Liver (tissue), 9 donors: ENCODE data around the gene FILIP1. TPM values are rescaled to one million over a fixed set of nuclear protein-coding genes. Genes with fewer than 3 reads are reported as not detected.

ENCODE experiments used
- DNase-seq: peaks from one replicate; pipeline ENCODE4 v3.0.0-alpha.2; 2017; ENCODE audit warnings: low spot score
- H3K27ac ChIP-seq, 2 donors: one replicate each; pipeline ENCODE4 v1.7.0; 2013; ENCODE audit warnings: inconsistent platforms in 2 of 2, low read length in 2 of 2, control low read depth in 1 of 2, low read depth in 1 of 2, mild to moderate bottlenecking in 1 of 2
- H3K27me3 ChIP-seq, 4 donors: one replicate each; pipeline versions ENCODE4 v1.6.1 to v1.7.0; 2013; ENCODE audit warnings: low read length in 3 of 4, inconsistent platforms in 1 of 4, mild to moderate bottlenecking in 1 of 4, moderate library complexity in 1 of 4; ENCODE audit not compliant: control insufficient read depth in 4 of 4, insufficient read depth in 4 of 4
- H3K36me3 ChIP-seq, 4 donors: one replicate each; pipeline versions ENCODE4 v1.6.1 to v1.7.0; 2013; ENCODE audit warnings: low read length in 3 of 4, mild to moderate bottlenecking in 3 of 4, low read depth in 1 of 4, moderate library complexity in 1 of 4; ENCODE audit not compliant: control insufficient read depth in 4 of 4, insufficient read depth in 3 of 4
- H3K4me1 ChIP-seq, 4 donors: one replicate each; pipeline versions ENCODE4 v1.6.1 to v1.7.0; 2013; ENCODE audit warnings: low read length in 3 of 4, mild to moderate bottlenecking in 3 of 4, moderate library complexity in 1 of 4; ENCODE audit not compliant: control insufficient read depth in 4 of 4, insufficient read depth in 4 of 4
- H3K4me3 ChIP-seq, 3 donors: one replicate each; pipeline versions ENCODE4 v1.6.1 to v1.7.0; 2013; ENCODE audit warnings: low read length in 3 of 3, control low read depth in 1 of 3, low read depth in 1 of 3, mild to moderate bottlenecking in 1 of 3
- H3K9ac ChIP-seq, 2 donors: one replicate each; pipeline ENCODE4 v1.7.0; 2013; ENCODE audit warnings: low read length in 2 of 2, mild to moderate bottlenecking in 2 of 2, moderate library complexity in 2 of 2, control low read depth in 1 of 2, low read depth in 1 of 2
- H3K9me3 ChIP-seq, 4 donors: one replicate each; pipeline versions ENCODE4 v1.6.1 to v1.7.0; 2013; ENCODE audit warnings: low read length in 3 of 4; ENCODE audit not compliant: control insufficient read depth in 4 of 4
- EGR1 ChIP-seq, 2 donors: IDR thresholded peaks; 2 replicates each; pipeline ENCODE4 v1.6.1; 2016 to 2018; ENCODE audit warnings: antibody characterized with exemption in 2 of 2, low read depth in 2 of 2
- FOXA1 ChIP-seq: IDR thresholded peaks from 2 replicates; pipeline ENCODE4 v1.6.1; 2016; ENCODE audit warnings: antibody characterized with exemption
- FOXA2 ChIP-seq: IDR thresholded peaks from 2 replicates; pipeline ENCODE4 v1.6.1; 2016; ENCODE audit warnings: antibody characterized with exemption
- GABPA ChIP-seq, 2 donors: IDR thresholded peaks in 1 of 2; conservative IDR thresholded peaks in 1 of 2; 2 replicates each; pipeline ENCODE4 v1.6.1; 2016; ENCODE audit warnings: antibody characterized with exemption in 2 of 2, mild to moderate bottlenecking in 1 of 2, moderate library complexity in 1 of 2
- HNF4A ChIP-seq, 2 donors: conservative IDR thresholded peaks; 2 replicates each; pipeline ENCODE4 v1.6.1; 2016; ENCODE audit warnings: antibody characterized with exemption in 2 of 2, mild to moderate bottlenecking in 2 of 2
- HNF4G ChIP-seq: IDR thresholded peaks from 2 replicates; pipeline ENCODE4 v1.6.1; 2016; ENCODE audit warnings: antibody characterized with exemption
- JUND ChIP-seq, 2 donors: IDR thresholded peaks; 2 replicates each; pipeline ENCODE4 v1.6.1; 2016; ENCODE audit warnings: antibody characterized with exemption in 2 of 2
- NR2F2 ChIP-seq: IDR thresholded peaks from 2 replicates; pipeline ENCODE4 v1.6.1; 2016; ENCODE audit warnings: antibody characterized with exemption
- RAD21 ChIP-seq, 2 donors: IDR thresholded peaks; 2 replicates each; pipeline ENCODE4 v1.6.1; 2016; ENCODE audit warnings: antibody characterized with exemption in 2 of 2, mild to moderate bottlenecking in 2 of 2
- RXRA ChIP-seq, 2 donors: IDR thresholded peaks; 2 replicates each; pipeline ENCODE4 v1.6.1; 2017 to 2018; ENCODE audit warnings: antibody characterized with exemption in 2 of 2, mild to moderate bottlenecking in 1 of 2
- SP1 ChIP-seq: IDR thresholded peaks from 2 replicates; pipeline ENCODE4 v1.6.1; 2018; ENCODE audit warnings: antibody characterized with exemption, mild to moderate bottlenecking
- TAF1 ChIP-seq: conservative IDR thresholded peaks from 2 replicates; pipeline ENCODE4 v1.6.1; 2016; ENCODE audit warnings: antibody characterized with exemption, mild to moderate bottlenecking
- YY1 ChIP-seq: IDR thresholded peaks from 2 replicates; pipeline ENCODE4 v1.6.1; 2016; ENCODE audit warnings: antibody characterized with exemption, mild to moderate bottlenecking
- WGBS: extraction: QIAGEN DNeasy Blood & Tissue Kit; methylation state at CpG from one replicate; pipeline ENCODE4 v1.1.7; 2013; 5-methylcytosine and 5-hydroxymethylcytosine counted together
- polyA plus RNA-seq, 2 donors: library from polyadenylated mRNA; stranded (reverse) in 1 of 2; unstranded in 1 of 2; fragments of 200-250 nt in 1 of 2; fragments of >200 nt in 1 of 2; fragmentation: Nextera tagmentation in 1 of 2; extraction: Ambion mirVana in 1 of 2; gene quantifications; one replicate each; pipeline versions ENCODE4 v1.2.1 to v1.2.3, GENCODE V29; 2013 to 2015
- total RNA-seq, 2 donors: library from RNA; depleted of rRNA; stranded (reverse); fragments of >200 nt; gene quantifications; one replicate each; pipeline ENCODE4 v1.2.3, GENCODE V29; 2014
- TF ChIP-seq, protein P1 (sequence below): IDR thresholded peaks from 2 replicates; pipeline ENCODE4 v1.6.1; 2016; ENCODE audit warnings: antibody characterized with exemption
- TF ChIP-seq, protein P2 (sequence below): IDR thresholded peaks from 2 replicates; pipeline ENCODE4 v1.6.1; 2016; ENCODE audit warnings: antibody characterized with exemption
- TF ChIP-seq, protein P3 (sequence below): IDR thresholded peaks from 2 replicates; pipeline ENCODE4 v1.6.1; 2016; ENCODE audit warnings: antibody characterized with exemption, mild to moderate bottlenecking
- TF ChIP-seq, protein P4 (sequence below): IDR thresholded peaks from 2 replicates; pipeline ENCODE4 v1.6.1; 2016; ENCODE audit warnings: antibody characterized with exemption
- TF ChIP-seq, protein P5 (sequence below): fragments of 150-350 bp; IDR thresholded peaks from 2 replicates; pipeline ENCODE4 v1.5.1; 2017; ENCODE audit warnings: improper control_type of control experiment, low read depth, low read length; ENCODE audit not compliant: missing input control
- donor health status: healthy.
- donor health status: healthy.
- donor health status: healthy.
- donor health status: healthy.
- donor health status: healthy.

FILIP1 gene
- total and polyA plus RNA-seq, 4 donors: 0.70 to 2.8 (median 1.1) TPM

DNA sequence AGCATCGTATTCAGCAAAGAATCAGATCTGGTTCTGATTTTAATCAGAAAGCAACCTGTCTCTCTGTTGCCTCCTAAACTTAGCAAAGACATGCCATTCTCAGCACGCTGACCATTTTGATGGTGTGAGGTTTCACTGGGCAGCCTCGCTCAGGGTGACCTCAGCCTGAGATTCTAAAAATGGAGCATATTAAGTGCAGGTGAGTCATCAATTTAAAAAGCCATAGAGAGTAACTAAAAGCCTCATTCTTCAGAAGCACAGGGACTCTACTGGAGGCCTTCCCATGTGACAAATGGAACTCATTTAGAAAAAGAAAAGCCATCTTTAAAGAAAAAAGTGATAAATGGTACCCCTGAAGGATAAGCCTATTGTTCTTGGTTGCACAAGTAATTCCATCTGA lies 91.3 kb downstream of the FILIP1 start:
- H3K9ac ChIP-seq: no peak overlapping the region
- no peak overlapping the region for H3K4me3 ChIP-seq
- DNase-seq: no peak
- peaks cover 0 to 3% (median 0%) of the 10 kb centered on the region in 4 donors for H3K27me3 ChIP-seq
- H3K9me3 ChIP-seq: no peaks in the 10 kb centered on the region
- 75% methylated on average over 3 of the region's 3 CpGs for WGBS
- no peaks in the 10 kb centered on the region for H3K36me3 ChIP-seq
- TF ChIP-seq NR2F2 (no peak), HNF4G (no peak), YY1 (no peak), SP1 (no peak), RXRA (IDR thresholded peaks at IDR 0.05) (no peak), GABPA (IDR thresholded peaks at IDR 0.05 in 1 of 2, conservative IDR thresholded peaks at IDR 0.05 in 1 of 2) (no peak), TAF1 (no peak), RAD21 (IDR thresholded peaks at IDR 0.05) (no peak), HNF4A (conservative IDR thresholded peaks at IDR 0.05) (no peak), JUND (IDR thresholded peaks at IDR 0.05) (no peak), EGR1 (IDR thresholded peaks at IDR 0.05; ENCODE audit: low read depth in 2 of 2) (no peak), FOXA2 (no peak), FOXA1 (no peak)
- TF ChIP-seq, protein P1, sequence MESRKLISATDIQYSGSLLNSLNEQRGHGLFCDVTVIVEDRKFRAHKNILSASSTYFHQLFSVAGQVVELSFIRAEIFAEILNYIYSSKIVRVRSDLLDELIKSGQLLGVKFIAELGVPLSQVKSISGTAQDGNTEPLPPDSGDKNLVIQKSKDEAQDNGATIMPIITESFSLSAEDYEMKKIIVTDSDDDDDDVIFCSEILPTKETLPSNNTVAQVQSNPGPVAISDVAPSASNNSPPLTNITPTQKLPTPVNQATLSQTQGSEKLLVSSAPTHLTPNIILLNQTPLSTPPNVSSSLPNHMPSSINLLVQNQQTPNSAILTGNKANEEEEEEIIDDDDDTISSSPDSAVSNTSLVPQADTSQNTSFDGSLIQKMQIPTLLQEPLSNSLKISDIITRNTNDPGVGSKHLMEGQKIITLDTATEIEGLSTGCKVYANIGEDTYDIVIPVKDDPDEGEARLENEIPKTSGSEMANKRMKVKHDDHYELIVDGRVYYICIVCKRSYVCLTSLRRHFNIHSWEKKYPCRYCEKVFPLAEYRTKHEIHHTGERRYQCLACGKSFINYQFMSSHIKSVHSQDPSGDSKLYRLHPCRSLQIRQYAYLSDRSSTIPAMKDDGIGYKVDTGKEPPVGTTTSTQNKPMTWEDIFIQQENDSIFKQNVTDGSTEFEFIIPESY: no peak
- TF ChIP-seq, protein P2, sequence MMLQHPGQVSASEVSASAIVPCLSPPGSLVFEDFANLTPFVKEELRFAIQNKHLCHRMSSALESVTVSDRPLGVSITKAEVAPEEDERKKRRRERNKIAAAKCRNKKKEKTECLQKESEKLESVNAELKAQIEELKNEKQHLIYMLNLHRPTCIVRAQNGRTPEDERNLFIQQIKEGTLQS: no peak
- TF ChIP-seq, protein P3, sequence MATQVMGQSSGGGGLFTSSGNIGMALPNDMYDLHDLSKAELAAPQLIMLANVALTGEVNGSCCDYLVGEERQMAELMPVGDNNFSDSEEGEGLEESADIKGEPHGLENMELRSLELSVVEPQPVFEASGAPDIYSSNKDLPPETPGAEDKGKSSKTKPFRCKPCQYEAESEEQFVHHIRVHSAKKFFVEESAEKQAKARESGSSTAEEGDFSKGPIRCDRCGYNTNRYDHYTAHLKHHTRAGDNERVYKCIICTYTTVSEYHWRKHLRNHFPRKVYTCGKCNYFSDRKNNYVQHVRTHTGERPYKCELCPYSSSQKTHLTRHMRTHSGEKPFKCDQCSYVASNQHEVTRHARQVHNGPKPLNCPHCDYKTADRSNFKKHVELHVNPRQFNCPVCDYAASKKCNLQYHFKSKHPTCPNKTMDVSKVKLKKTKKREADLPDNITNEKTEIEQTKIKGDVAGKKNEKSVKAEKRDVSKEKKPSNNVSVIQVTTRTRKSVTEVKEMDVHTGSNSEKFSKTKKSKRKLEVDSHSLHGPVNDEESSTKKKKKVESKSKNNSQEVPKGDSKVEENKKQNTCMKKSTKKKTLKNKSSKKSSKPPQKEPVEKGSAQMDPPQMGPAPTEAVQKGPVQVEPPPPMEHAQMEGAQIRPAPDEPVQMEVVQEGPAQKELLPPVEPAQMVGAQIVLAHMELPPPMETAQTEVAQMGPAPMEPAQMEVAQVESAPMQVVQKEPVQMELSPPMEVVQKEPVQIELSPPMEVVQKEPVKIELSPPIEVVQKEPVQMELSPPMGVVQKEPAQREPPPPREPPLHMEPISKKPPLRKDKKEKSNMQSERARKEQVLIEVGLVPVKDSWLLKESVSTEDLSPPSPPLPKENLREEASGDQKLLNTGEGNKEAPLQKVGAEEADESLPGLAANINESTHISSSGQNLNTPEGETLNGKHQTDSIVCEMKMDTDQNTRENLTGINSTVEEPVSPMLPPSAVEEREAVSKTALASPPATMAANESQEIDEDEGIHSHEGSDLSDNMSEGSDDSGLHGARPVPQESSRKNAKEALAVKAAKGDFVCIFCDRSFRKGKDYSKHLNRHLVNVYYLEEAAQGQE: no peak
- TF ChIP-seq, protein P4, sequence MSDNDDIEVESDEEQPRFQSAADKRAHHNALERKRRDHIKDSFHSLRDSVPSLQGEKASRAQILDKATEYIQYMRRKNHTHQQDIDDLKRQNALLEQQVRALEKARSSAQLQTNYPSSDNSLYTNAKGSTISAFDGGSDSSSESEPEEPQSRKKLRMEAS: no peak
- TF ChIP-seq, protein P5, sequence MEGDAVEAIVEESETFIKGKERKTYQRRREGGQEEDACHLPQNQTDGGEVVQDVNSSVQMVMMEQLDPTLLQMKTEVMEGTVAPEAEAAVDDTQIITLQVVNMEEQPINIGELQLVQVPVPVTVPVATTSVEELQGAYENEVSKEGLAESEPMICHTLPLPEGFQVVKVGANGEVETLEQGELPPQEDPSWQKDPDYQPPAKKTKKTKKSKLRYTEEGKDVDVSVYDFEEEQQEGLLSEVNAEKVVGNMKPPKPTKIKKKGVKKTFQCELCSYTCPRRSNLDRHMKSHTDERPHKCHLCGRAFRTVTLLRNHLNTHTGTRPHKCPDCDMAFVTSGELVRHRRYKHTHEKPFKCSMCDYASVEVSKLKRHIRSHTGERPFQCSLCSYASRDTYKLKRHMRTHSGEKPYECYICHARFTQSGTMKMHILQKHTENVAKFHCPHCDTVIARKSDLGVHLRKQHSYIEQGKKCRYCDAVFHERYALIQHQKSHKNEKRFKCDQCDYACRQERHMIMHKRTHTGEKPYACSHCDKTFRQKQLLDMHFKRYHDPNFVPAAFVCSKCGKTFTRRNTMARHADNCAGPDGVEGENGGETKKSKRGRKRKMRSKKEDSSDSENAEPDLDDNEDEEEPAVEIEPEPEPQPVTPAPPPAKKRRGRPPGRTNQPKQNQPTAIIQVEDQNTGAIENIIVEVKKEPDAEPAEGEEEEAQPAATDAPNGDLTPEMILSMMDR: no peak
- no peak overlapping the region for H3K27ac ChIP-seq
- no peaks in the 10 kb centered on the region for H3K4me1 ChIP-seq
